GM21367 (cell line): ENCODE results near the gene KCMF1.

Experiments used
- ATAC-seq: cut with Tn5 transposase; IDR thresholded peaks from one replicate; pipeline ENCODE4 v1.9.1; 2021; ENCODE audit not compliant: unreplicated experiment

The KCMF1 gene

GRCh38 chr2:85018049-85018447, 47.1 kb downstream of the KCMF1 start:
- ATAC-seq = no peak

- ATAC-seq = no peak
Measured at GRCh38 chr2:85019121-85019520, 48.2 kb downstream of the KCMF1 start.

- no peak for ATAC-seq
Measured at GRCh38 chr2:85022232-85022631, 51.3 kb downstream of the KCMF1 start.

GRCh38 chr2:85024372-85025047, 53.5 kb downstream of the KCMF1 start:
- no peak for ATAC-seq

GRCh38 chr2:85032621-85033020, 61.7 kb downstream of the KCMF1 start:
- ATAC-seq = no peak

- no peak for ATAC-seq
Measured at GRCh38 chr2:85033388-85033787, 62.4 kb downstream of the KCMF1 start.

- ATAC-seq = no peak
Measured at GRCh38 chr2:85034158-85034557, 63.2 kb downstream of the KCMF1 start.

GRCh38 chr2:85037622-85038021, 66.7 kb downstream of the KCMF1 start:
- no peak for ATAC-seq

- no peak for ATAC-seq
Measured at GRCh38 chr2:85042330-85042729, 71.4 kb downstream of the KCMF1 start.

- ATAC-seq = no peak
Measured at GRCh38 chr2:85048534-85048933, 77.6 kb downstream of the KCMF1 start.

- no peak for ATAC-seq
Measured at GRCh38 chr2:85049236-85049635, 78.3 kb downstream of the KCMF1 start.

GRCh38 chr2:85053802-85054201, 82.8 kb downstream of the KCMF1 start:
- ATAC-seq = no peak

- ATAC-seq = no peak
Measured at GRCh38 chr2:85057226-85057962, 86.4 kb downstream of the KCMF1 start.

GRCh38 chr2:85061896-85062295, 90.9 kb downstream of the KCMF1 start:
- no peak for ATAC-seq

- ATAC-seq = no peak
Measured at GRCh38 chr2:85062565-85062964, 91.6 kb downstream of the KCMF1 start.

- no peak for ATAC-seq
Measured at GRCh38 chr2:85063981-85064599, 93.1 kb downstream of the KCMF1 start.

GRCh38 chr2:85064927-85065577, 94.1 kb downstream of the KCMF1 start:
- ATAC-seq = no peak

- no peak for ATAC-seq
Measured at GRCh38 chr2:85066006-85066740, 95.2 kb downstream of the KCMF1 start.

- ATAC-seq = no peak
Measured at GRCh38 chr2:85066874-85067351, 96.0 kb downstream of the KCMF1 start.

GRCh38 chr2:85071096-85071495, 100.1 kb downstream of the KCMF1 start:
- no peak for ATAC-seq

- ATAC-seq = no peak
Measured at GRCh38 chr2:85073033-85073432, 102.1 kb downstream of the KCMF1 start.
